Measurements from ENCODE around the gene EZR. TPM values are rescaled to one million over a fixed set of nuclear protein-coding genes. Genes with fewer than 3 reads are reported as not detected.

Gene EZR
- total RNA-seq, 1 donor from 2014 or later, result 314 TPM

DNA sequence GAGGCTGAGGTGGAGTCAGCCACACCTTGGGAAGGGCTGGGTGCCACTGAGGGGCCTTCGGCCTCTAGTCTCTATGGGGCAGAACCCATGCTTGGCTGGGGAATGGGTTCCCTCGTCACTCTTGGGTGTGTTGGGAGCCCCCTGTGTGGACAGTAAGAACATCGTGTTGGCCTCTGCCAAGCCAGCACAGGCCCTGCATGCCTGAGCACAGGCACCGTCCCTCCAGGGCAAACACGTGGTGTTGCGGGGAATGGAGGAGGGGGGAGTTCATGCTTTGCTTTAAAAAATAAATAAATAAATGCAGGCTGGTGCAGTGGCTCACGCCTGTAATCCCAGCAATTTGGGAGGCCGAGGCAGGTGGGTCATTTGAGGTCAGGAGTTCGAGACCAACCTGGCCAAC is 63.0 kb downstream of the EZR start:
- H3K4me3 ChIP-seq (ENCODE audit: low read depth, low read length), result no peak overlapping the region
- no peaks in the 10 kb centered on the region for H3K27me3 ChIP-seq (ENCODE audit: control insufficient read depth, insufficient read depth, low read length)
- DNase-seq (ENCODE audit: low read depth), result peak; percentile 62
- FAIRE-seq, result no peak
- no peak for TF ChIP-seq CTCF (IDR thresholded peaks at IDR 0.05; ENCODE audit: insufficient read depth, low read length, severe bottlenecking)
- no peaks in the 10 kb centered on the region for H3K36me3 ChIP-seq (ENCODE audit: control insufficient read depth, insufficient read depth, low read length)

DNA sequence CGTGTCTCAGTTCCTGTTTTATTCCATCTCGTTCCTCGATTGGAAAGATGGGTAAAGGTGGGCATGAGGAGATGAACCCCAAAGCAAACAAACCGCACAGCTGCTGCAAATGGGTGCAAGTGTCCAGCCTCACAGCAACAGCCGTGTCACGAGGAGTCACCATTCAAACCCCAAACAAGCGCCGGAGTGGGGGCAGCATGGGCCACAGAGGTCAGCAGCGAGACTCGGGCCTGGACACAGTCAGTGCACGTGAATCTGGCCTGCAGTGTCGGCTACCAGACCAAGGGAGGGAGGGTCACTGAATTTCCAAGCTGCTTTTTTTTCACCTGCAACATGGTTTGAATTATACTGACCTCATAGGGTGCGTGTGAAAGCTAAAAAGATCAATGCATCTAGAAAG is 63.5 kb downstream of the EZR start:
- H3K27me3 ChIP-seq (ENCODE audit: control insufficient read depth, insufficient read depth, low read length), result no peaks in the 10 kb centered on the region
- no peak overlapping the region for H3K4me3 ChIP-seq (ENCODE audit: low read depth, low read length)
- no peak for DNase-seq (ENCODE audit: low read depth)
- FAIRE-seq, result no peak
- no peak for TF ChIP-seq CTCF (IDR thresholded peaks at IDR 0.05; ENCODE audit: insufficient read depth, low read length, severe bottlenecking)
- no peaks in the 10 kb centered on the region for H3K36me3 ChIP-seq (ENCODE audit: control insufficient read depth, insufficient read depth, low read length)

- TF ChIP-seq CTCF (IDR thresholded peaks at IDR 0.05; ENCODE audit: insufficient read depth, low read length, severe bottlenecking), result no peak
- FAIRE-seq (no peak), DNase-seq (ENCODE audit: low read depth) (no peak)
- Histone ChIP-seq H3K4me3 (ENCODE audit: low read depth, low read length) (no peak overlapping the region), H3K36me3 (ENCODE audit: control insufficient read depth, insufficient read depth, low read length) (no peaks in the 10 kb centered on the region), H3K27me3 (ENCODE audit: control insufficient read depth, insufficient read depth, low read length) (no peaks in the 10 kb centered on the region)
Measured at GRCh38 chr6:158754738-158755137, 64.4 kb downstream of the EZR start.

DNA sequence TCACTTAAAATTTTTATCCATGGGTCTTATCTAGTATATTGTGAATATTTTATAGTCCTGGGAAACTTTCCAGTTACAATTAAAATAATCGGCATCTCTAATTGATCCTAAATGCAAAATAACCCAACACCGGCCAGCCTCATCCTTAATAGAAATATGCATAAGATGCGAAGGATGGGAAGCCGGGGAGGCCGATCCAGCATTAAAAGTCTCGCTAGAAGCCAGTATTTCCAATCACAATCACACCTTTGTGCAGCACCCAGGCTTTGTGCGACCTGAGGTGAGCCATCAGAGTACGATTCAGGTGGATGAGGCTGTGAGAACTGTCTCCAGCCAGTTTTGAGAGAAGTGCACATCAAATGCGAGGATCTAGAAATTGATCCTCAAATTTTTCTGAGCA is 65.4 kb downstream of the EZR start:
- Histone ChIP-seq H3K27me3 (ENCODE audit: control insufficient read depth, insufficient read depth, low read length) (no peaks in the 10 kb centered on the region), H3K36me3 (ENCODE audit: control insufficient read depth, insufficient read depth, low read length) (no peaks in the 10 kb centered on the region), H3K4me3 (ENCODE audit: low read depth, low read length) (no peak overlapping the region)
- FAIRE-seq, result no peak
- DNase-seq (ENCODE audit: low read depth), result no peak
- no peak for TF ChIP-seq CTCF (IDR thresholded peaks at IDR 0.05; ENCODE audit: insufficient read depth, low read length, severe bottlenecking)

- DNase-seq (ENCODE audit: low read depth) (no peak), FAIRE-seq (no peak)
- Histone ChIP-seq H3K27me3 (ENCODE audit: control insufficient read depth, insufficient read depth, low read length) (no peaks in the 10 kb centered on the region), H3K4me3 (ENCODE audit: low read depth, low read length) (no peak overlapping the region), H3K36me3 (ENCODE audit: control insufficient read depth, insufficient read depth, low read length) (no peaks in the 10 kb centered on the region)
- TF ChIP-seq CTCF (IDR thresholded peaks at IDR 0.05; ENCODE audit: insufficient read depth, low read length, severe bottlenecking), result no peak
Measured at GRCh38 chr6:158752613-158753012, 66.6 kb downstream of the EZR start.

- Histone ChIP-seq H3K36me3 (ENCODE audit: control insufficient read depth, insufficient read depth, low read length) (no peaks in the 10 kb centered on the region), H3K27me3 (ENCODE audit: control insufficient read depth, insufficient read depth, low read length) (no peaks in the 10 kb centered on the region), H3K4me3 (ENCODE audit: low read depth, low read length) (no peak overlapping the region)
- FAIRE-seq (no peak), DNase-seq (ENCODE audit: low read depth) (no peak)
- TF ChIP-seq CTCF (IDR thresholded peaks at IDR 0.05; ENCODE audit: insufficient read depth, low read length, severe bottlenecking), result no peak
Measured at GRCh38 chr6:158751921-158752320, 67.2 kb downstream of the EZR start.

Measured in bronchial epithelial cell (primary cell).